IPS DF 4.7 (cell line): ENCODE data around the gene GNB5.

Experiments
- DNase-seq: peaks from one replicate; pipeline ENCODE4 v3.0.0-alpha.2; 2013; ENCODE audit warnings: low spot score; ENCODE audit errors: extremely low read depth

The GNB5 gene

GRCh38 chr15:52144656-52145178, 46.5 kb downstream of the GNB5 start:
- no peak for DNase-seq

GRCh38 chr15:52143873-52144272, 47.3 kb downstream of the GNB5 start:
- DNase-seq: no peak

- DNase-seq: no peak
These were observed 50.5 kb downstream of the GNB5 start for GRCh38 chr15:52140646-52141045.

- no peak for DNase-seq
These were observed 51.4 kb downstream of the GNB5 start for GRCh38 chr15:52139599-52140462.

GRCh38 chr15:52137432-52138357, 53.5 kb downstream of the GNB5 start:
- no peak for DNase-seq

GRCh38 chr15:52136442-52136980, 54.7 kb downstream of the GNB5 start:
- DNase-seq: no peak

- DNase-seq: no peak
These were observed 56.6 kb downstream of the GNB5 start for GRCh38 chr15:52134502-52135144.

- no peak for DNase-seq
These were observed 57.5 kb downstream of the GNB5 start for GRCh38 chr15:52133510-52134220.

GRCh38 chr15:52132066-52132465, 59.1 kb downstream of the GNB5 start:
- DNase-seq: no peak

GRCh38 chr15:52128568-52128967, 62.6 kb downstream of the GNB5 start:
- DNase-seq: no peak

- DNase-seq: no peak
These were observed 66.8 kb downstream of the GNB5 start for GRCh38 chr15:52124270-52124880.

GRCh38 chr15:52121896-52122295, 69.3 kb downstream of the GNB5 start:
- no peak for DNase-seq

- no peak for DNase-seq
These were observed 70.2 kb downstream of the GNB5 start for GRCh38 chr15:52121006-52121405.

- no peak for DNase-seq
These were observed 70.7 kb downstream of the GNB5 start for GRCh38 chr15:52120488-52120887.

- DNase-seq: no peak
These were observed 72.0 kb downstream of the GNB5 start for GRCh38 chr15:52118969-52119749.

- no peak for DNase-seq
These were observed 73.6 kb downstream of the GNB5 start for GRCh38 chr15:52117549-52117948.

- no peak for DNase-seq
These were observed 75.4 kb downstream of the GNB5 start for GRCh38 chr15:52115598-52116427.

GRCh38 chr15:52114261-52115055, 76.7 kb downstream of the GNB5 start:
- DNase-seq: no peak
